ENCODE results near the gene UBLCP1.

GRCh38 chr5:159243385-159243784 is 19.7 kb upstream of the UBLCP1 start:
- TF ChIP-seq CTCF (IDR thresholded peaks at IDR 0.05) = no peak
- TF ChIP-seq POLR2AphosphoS5 (IDR thresholded peaks at IDR 0.05) = no peak
- no peak for TF ChIP-seq POLR2A (IDR thresholded peaks at IDR 0.05)
